HepG2 (cell line): ENCODE results near the gene UNC93A. TPM values are rescaled to one million over a fixed set of nuclear protein-coding genes. Genes with fewer than 3 reads are reported as not detected.

ENCODE experiments used
- ARID4A ChIP-seq: sonication (generic); formaldehyde crosslinking; IDR thresholded peaks from 2 replicates; pipeline ENCODE4 v1.5.0; 2020; ENCODE audit warnings: mild to moderate bottlenecking, missing genetic modification reagents, borderline replicate concordance
- ARID5B ChIP-seq: IDR thresholded peaks from 2 replicates; pipeline ENCODE4 v1.4.0; 2020; ENCODE audit warnings: mild to moderate bottlenecking, missing genetic modification reagents
- DMAP1 ChIP-seq: IDR thresholded peaks from 2 replicates; pipeline ENCODE4 v1.6.1; 2016
- FOXO1 ChIP-seq: sonication (generic); formaldehyde crosslinking; IDR thresholded peaks from 2 replicates; pipeline ENCODE4 v1.4.0; 2020; ENCODE audit warnings: missing genetic modification reagents
- MBD4 ChIP-seq: IDR thresholded peaks from 2 replicates; pipeline ENCODE4 v1.6.1; 2012; ENCODE audit warnings: low read length, inconsistent platforms, borderline replicate concordance
- NCOA5 ChIP-seq: sonication (generic); formaldehyde crosslinking; IDR thresholded peaks from 2 replicates; pipeline ENCODE4 v1.4.0; 2020; ENCODE audit warnings: missing genetic modification reagents
- SALL2 ChIP-seq: sonication (generic); formaldehyde crosslinking; IDR thresholded peaks from 2 replicates; pipeline ENCODE4 v1.8.1; 2023; ENCODE audit warnings: mild to moderate bottlenecking, missing genetic modification reagents, inconsistent platforms
- SKI ChIP-seq: fragments of 450-650 bp; IDR thresholded peaks from one replicate; pipeline ENCODE4 v1.6.1; 2018; ENCODE audit warnings: mild to moderate bottlenecking; ENCODE audit not compliant: partially characterized antibody
- SRY ChIP-seq: sonication (generic); formaldehyde crosslinking; IDR thresholded peaks from 2 replicates; pipeline ENCODE4 v1.8.0; 2022; ENCODE audit warnings: mild to moderate bottlenecking, missing genetic modification reagents
- TCF7 ChIP-seq: sonication (generic); IDR thresholded peaks from 2 replicates; pipeline ENCODE4 v1.6.1; 2016; ENCODE audit warnings: antibody characterized with exemption, low read depth
- ZFP1 ChIP-seq: IDR thresholded peaks from 2 replicates; pipeline ENCODE4 v1.6.1; 2016
- ZNF556 ChIP-seq: sonication (generic); formaldehyde crosslinking; IDR thresholded peaks from 2 replicates; pipeline ENCODE4 v1.4.0; 2020; ENCODE audit warnings: mild to moderate bottlenecking, missing genetic modification reagents, borderline replicate concordance
- ZNF781 ChIP-seq: sonication (generic); formaldehyde crosslinking; IDR thresholded peaks from 2 replicates; pipeline ENCODE4 v1.5.1; 2020; ENCODE audit warnings: borderline replicate concordance, mild to moderate bottlenecking, missing genetic modification reagents; ENCODE audit errors: not compliant biosample characterization
- ZNF841 ChIP-seq: sonication (generic); formaldehyde crosslinking; IDR thresholded peaks from 2 replicates; pipeline ENCODE4 v1.8.1; 2023; ENCODE audit warnings: missing genetic modification reagents, borderline replicate concordance
- polyA plus RNA-seq, 8 experiments: library from polyadenylated mRNA; depleted of rRNA in 3 of 8; stranded (reverse) in 7 of 8; unstranded in 1 of 8; fragments of >200 nt; fragmentation: Illumina TruSeq in 4 of 8; extraction: Trizol in 4 of 8; gene quantifications; 2 replicates each; pipeline versions ENCODE4 v1.2.1 to v1.2.3, GENCODE V29; 2011 to 2016; ENCODE audit warnings: low read depth in 4 of 8, missing spikeins in 1 of 8, mixed read lengths in 1 of 8; ENCODE audit not compliant: insufficient read depth in 1 of 8
- total RNA-seq, 5 experiments: library from RNA; depleted of rRNA; stranded (reverse); fragments of >200 nt; fragmentation: Illumina TruSeq; extraction: Trizol; gene quantifications; 2 replicates each; pipeline ENCODE4 v1.2.3, GENCODE V29; 2016; ENCODE audit warnings: low read depth in 1 of 5
- TF ChIP-seq, protein P1 (sequence below): sonication (generic); formaldehyde crosslinking; IDR thresholded peaks from 2 replicates; pipeline ENCODE4 v1.4.0; 2020; ENCODE audit warnings: missing genetic modification reagents
- TF ChIP-seq, protein P2 (sequence below): sonication (generic); formaldehyde crosslinking; IDR thresholded peaks from 2 replicates; pipeline ENCODE4 v1.4.0; 2020; ENCODE audit warnings: missing genetic modification reagents

The UNC93A gene
- total and polyA plus RNA-seq, 2 of the 13 experiments (the other 11 are each of a cell fraction or from before 2014, with no cell fraction given) = 11.0 to 42.7 TPM

GRCh38 chr6:167341665-167342655, 50.8 kb downstream of the UNC93A start (continued):
- TF ChIP-seq SALL2 (CRISPR knock-in tag) (peak; percentile 45; the same call in 1 of the 2 replicates), DMAP1 (CRISPR knock-in tag) (peak; percentile 71), NCOA5 (CRISPR knock-in tag) (no peak), ZNF841 (CRISPR knock-in tag) (no peak), FOXO1 (CRISPR knock-in tag) (peak; percentile 100), ARID5B (CRISPR knock-in tag) (peak; percentile 100), SKI (peak; percentile 90), SRY (no peak; the same call in 1 of the 2 replicates), ZNF781 (CRISPR knock-in tag) (peak; percentile 80), TCF7 (peak; percentile 99), ZFP1 (CRISPR knock-in tag) (peak; percentile 96), ZNF556 (CRISPR knock-in tag) (no peak; the same call in 1 of the 2 replicates), MBD4 (peak; percentile 98), ARID4A (CRISPR knock-in tag) (peak; percentile 60; the same call in 1 of the 2 replicates)
- TF ChIP-seq, protein P1, sequence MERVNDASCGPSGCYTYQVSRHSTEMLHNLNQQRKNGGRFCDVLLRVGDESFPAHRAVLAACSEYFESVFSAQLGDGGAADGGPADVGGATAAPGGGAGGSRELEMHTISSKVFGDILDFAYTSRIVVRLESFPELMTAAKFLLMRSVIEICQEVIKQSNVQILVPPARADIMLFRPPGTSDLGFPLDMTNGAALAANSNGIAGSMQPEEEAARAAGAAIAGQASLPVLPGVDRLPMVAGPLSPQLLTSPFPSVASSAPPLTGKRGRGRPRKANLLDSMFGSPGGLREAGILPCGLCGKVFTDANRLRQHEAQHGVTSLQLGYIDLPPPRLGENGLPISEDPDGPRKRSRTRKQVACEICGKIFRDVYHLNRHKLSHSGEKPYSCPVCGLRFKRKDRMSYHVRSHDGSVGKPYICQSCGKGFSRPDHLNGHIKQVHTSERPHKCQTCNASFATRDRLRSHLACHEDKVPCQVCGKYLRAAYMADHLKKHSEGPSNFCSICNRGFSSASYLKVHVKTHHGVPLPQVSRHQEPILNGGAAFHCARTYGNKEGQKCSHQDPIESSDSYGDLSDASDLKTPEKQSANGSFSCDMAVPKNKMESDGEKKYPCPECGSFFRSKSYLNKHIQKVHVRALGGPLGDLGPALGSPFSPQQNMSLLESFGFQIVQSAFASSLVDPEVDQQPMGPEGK (CRISPR knock-in tag) = peak; percentile 100
- TF ChIP-seq, protein P2, sequence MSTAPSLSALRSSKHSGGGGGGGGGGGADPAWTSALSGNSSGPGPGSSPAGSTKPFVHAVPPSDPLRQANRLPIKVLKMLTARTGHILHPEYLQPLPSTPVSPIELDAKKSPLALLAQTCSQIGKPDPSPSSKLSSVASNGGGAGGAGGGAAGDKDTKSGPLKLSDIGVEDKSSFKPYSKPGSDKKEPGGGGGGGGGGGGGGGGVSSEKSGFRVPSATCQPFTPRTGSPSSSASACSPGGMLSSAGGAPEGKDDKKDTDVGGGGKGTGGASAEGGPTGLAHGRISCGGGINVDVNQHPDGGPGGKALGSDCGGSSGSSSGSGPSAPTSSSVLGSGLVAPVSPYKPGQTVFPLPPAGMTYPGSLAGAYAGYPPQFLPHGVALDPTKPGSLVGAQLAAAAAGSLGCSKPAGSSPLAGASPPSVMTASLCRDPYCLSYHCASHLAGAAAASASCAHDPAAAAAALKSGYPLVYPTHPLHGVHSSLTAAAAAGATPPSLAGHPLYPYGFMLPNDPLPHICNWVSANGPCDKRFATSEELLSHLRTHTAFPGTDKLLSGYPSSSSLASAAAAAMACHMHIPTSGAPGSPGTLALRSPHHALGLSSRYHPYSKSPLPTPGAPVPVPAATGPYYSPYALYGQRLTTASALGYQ (CRISPR knock-in tag) = peak; percentile 99
